Endothelial cell of umbilical vein (primary cell): Measurements from ENCODE around the gene PKNOX2. TPM values are rescaled to one million over a fixed set of nuclear protein-coding genes. Genes with fewer than 3 reads are reported as not detected.

Source experiments
- BruUV-seq: library from RNA; stranded (reverse); fragments of 400-500 nt; replicated peaks from 2 replicates; lab custom pipeline; 2021; lab: Mats Ljungman, UMichigan
- CTCF ChIA-PET: fragments of 300-600, 350-600 bp; sonication (Branson Sonifier 250); formaldehyde crosslinking; loops from one replicate; lab custom pipeline; 2021; ENCODE audit warnings: antibody characterized with exemption, inconsistent platforms; lab: Charles Lee
- POLR2A ChIA-PET: fragments of 300-600, 350-600 bp; sonication (Branson Sonifier 250); formaldehyde crosslinking; loops from one replicate; lab custom pipeline; 2021; ENCODE audit warnings: antibody characterized with exemption, inconsistent platforms; lab: Charles Lee
- DNase-seq: peaks from one replicate; pipeline ENCODE4 v3.0.0-alpha.2; 2011; ENCODE audit warnings: low read depth, low spot score
- FAIRE-seq: peaks from 2 replicates; lab custom pipeline; 2011; peaks lifted over from hg19 to GRCh38; lab: Jason Lieb, UNC
- H2AFZ ChIP-seq: 2 replicates; pipeline ENCODE4 v1.6.0; 2012; ENCODE audit warnings: low read depth, low read length, control low read depth, inconsistent platforms
- H3K27ac ChIP-seq: 2 replicates; pipeline ENCODE4 v1.5.1; 2011; ENCODE audit warnings: low read depth, mild to moderate bottlenecking, control low read depth, low read length, moderate library complexity; ENCODE audit not compliant: insufficient read depth
- H3K27me3 ChIP-seq, 2 experiments: 2 replicates each; pipeline versions ENCODE4 v1.6.0 to v1.6.1; 2011; ENCODE audit warnings: low read length in 2 of 2, mixed read lengths in 1 of 2; ENCODE audit not compliant: control insufficient read depth in 2 of 2, insufficient read depth in 2 of 2
- H3K36me3 ChIP-seq, 2 experiments: 2 replicates in 1 of 2; 3 replicates in 1 of 2; pipeline ENCODE4 v1.5.1; 2011; ENCODE audit warnings: low read length in 2 of 2, mild to moderate bottlenecking in 1 of 2, moderate library complexity in 1 of 2; ENCODE audit not compliant: control insufficient read depth in 2 of 2, insufficient read depth in 2 of 2; ENCODE audit errors: extremely low read depth in 1 of 2
- H3K4me1 ChIP-seq: 3 replicates; pipeline ENCODE4 v1.5.1; 2011; ENCODE audit warnings: mild to moderate bottlenecking, low read length; ENCODE audit not compliant: control insufficient read depth, insufficient read depth; ENCODE audit errors: extremely low read depth
- H3K4me2 ChIP-seq: 2 replicates; pipeline ENCODE4 v1.6.1; 2011; ENCODE audit warnings: low read length, control low read depth, mixed read lengths; ENCODE audit not compliant: insufficient read depth
- H3K4me3 ChIP-seq, 3 experiments: fragments of 200-600 bp in 1 of 3; sonication (generic), shearing (Covaris generic) in 1 of 3; replicated peaks in 1 of 3; 2 replicates each; pipeline ENCODE4 v1.5.1; 2011 to 2016; ENCODE audit warnings: control low read depth in 3 of 3, low read length in 3 of 3, mild to moderate bottlenecking in 2 of 3, inconsistent platforms in 1 of 3, low read depth in 1 of 3, moderate library complexity in 1 of 3; ENCODE audit not compliant: insufficient read depth in 1 of 3
- H3K79me2 ChIP-seq: 2 replicates; pipeline ENCODE4 v1.6.0; 2012; ENCODE audit warnings: low read length, inconsistent platforms; ENCODE audit not compliant: control insufficient read depth, insufficient read depth
- H3K9ac ChIP-seq: replicated peaks from 2 replicates; pipeline ENCODE3; 2011; ENCODE audit warnings: low read length, control low read depth; ENCODE audit not compliant: insufficient read depth; ENCODE audit errors: extremely low read depth
- H3K9me1 ChIP-seq: replicated peaks from 3 replicates; pipeline ENCODE4 v1.6.0; 2011; ENCODE audit warnings: mild to moderate bottlenecking, low read length; ENCODE audit not compliant: control insufficient read depth, insufficient read depth; ENCODE audit errors: extremely low read depth
- H3K9me3 ChIP-seq: replicated peaks from 2 replicates; pipeline ENCODE4 v1.5.1; 2012; ENCODE audit warnings: low read length, inconsistent platforms; ENCODE audit not compliant: control insufficient read depth, insufficient read depth
- H4K20me1 ChIP-seq: replicated peaks from 2 replicates; pipeline ENCODE3; 2011; ENCODE audit warnings: mild to moderate bottlenecking, low read length; ENCODE audit not compliant: control insufficient read depth, insufficient read depth; ENCODE audit errors: extremely low read depth
- FOS ChIP-seq: IDR thresholded peaks from 2 replicates; pipeline ENCODE4 v1.6.1; 2011; ENCODE audit warnings: mild to moderate bottlenecking, low read length, moderate library complexity, borderline replicate concordance; ENCODE audit not compliant: insufficient read depth
- JUN ChIP-seq: IDR thresholded peaks from 2 replicates; pipeline ENCODE4 v1.6.1; 2011; ENCODE audit warnings: borderline replicate concordance, low read depth; ENCODE audit not compliant: insufficient read length, insufficient read depth
- MAX ChIP-seq: IDR thresholded peaks from 2 replicates; pipeline ENCODE4 v1.6.1; 2011; ENCODE audit not compliant: insufficient read depth, insufficient read length
- MYC ChIP-seq: IDR thresholded peaks from one replicate; pipeline ENCODE4 v1.6.1; 2011; ENCODE audit warnings: mild to moderate bottlenecking, low read depth, low read length
- POLR2A ChIP-seq: IDR thresholded peaks from 2 replicates; pipeline ENCODE4 v1.6.1; 2012; ENCODE audit warnings: low read depth, mild to moderate bottlenecking, control low read depth, low read length
- POLR2AphosphoS5 ChIP-seq: IDR thresholded peaks from 2 replicates; pipeline ENCODE4 v1.6.1; 2012; ENCODE audit warnings: low read depth, mild to moderate bottlenecking, control low read depth, low read length, moderate library complexity; ENCODE audit not compliant: insufficient read depth
- dilution Hi-C: fragments of 300-500 bp; cut with MboI; formaldehyde crosslinking; loops from one replicate; pipeline ENCODE4 v1.15.0; 2019; ENCODE audit warnings: low sequenced_read_pairs; ENCODE audit not compliant: extremely low pct_ligation_motif_present
- intact Hi-C: fragments of 100-400 bp; cut with micrococcal nuclease; formaldehyde crosslinking; loops from one replicate; pipeline ENCODE4 v1.10.0; 2022
- polyA plus RNA-seq, 4 experiments: library from polyadenylated mRNA; depleted of rRNA in 3 of 4; stranded (reverse) in 3 of 4; unstranded in 1 of 4; fragments of >200 nt; gene quantifications; 2 replicates each; pipeline versions ENCODE4 v1.2.1 to v1.2.3, GENCODE V29; 2011 to 2012; ENCODE audit warnings: missing spikeins in 1 of 4
- total RNA-seq: library from RNA; stranded (reverse); gene quantifications from 2 replicates; pipeline ENCODE4 v1.2.3, GENCODE V29; 2021
- TF ChIP-seq, protein P1 (sequence below), 2 donors: IDR thresholded peaks; 1 replicate in 1 of 2; 2 replicates in 1 of 2; pipeline ENCODE4 v1.5.1; 2011; ENCODE audit warnings: low read length in 2 of 2, mild to moderate bottlenecking in 2 of 2, moderate library complexity in 2 of 2, control low read depth in 1 of 2, inconsistent platforms in 1 of 2, low read depth in 1 of 2; ENCODE audit not compliant: insufficient read depth in 1 of 2; ENCODE audit errors: extremely low read depth in 1 of 2

Gene PKNOX2
- total and polyA plus RNA-seq, 2 donors (not counting 3 experiments of a cell fraction or from before 2014, with no cell fraction given), result 0.11 to 0.91 TPM

DNA sequence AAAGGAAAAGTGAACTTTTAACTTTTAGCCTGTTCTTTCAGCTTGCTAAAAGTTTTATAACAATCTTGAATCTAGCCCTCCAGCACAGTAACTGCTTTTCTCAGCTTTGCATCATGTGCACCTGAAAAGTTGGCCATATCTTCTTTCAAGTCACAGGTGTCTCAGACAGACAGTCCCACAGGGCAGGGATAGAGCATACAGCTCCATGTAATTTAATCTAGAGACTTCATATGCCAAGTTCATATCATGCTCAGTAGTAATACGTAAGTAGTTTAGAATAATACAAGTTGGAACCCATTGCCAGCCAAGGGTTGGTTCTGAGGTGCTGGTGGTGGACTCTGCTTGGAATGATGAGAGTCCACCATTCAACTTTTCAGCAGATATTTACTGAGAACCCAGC lies 68.6 kb downstream of the PKNOX2 start:
- Histone ChIP-seq H3K79me2 (no peaks in the 10 kb centered on the region), H3K9ac (no peak overlapping the region), H3K27me3 (peaks cover 2 to 4% of the 10 kb centered on the region in 2 experiments), H3K4me3 (no peak overlapping the region), H4K20me1 (no peaks in the 10 kb centered on the region), H3K9me1 (no peaks in the 10 kb centered on the region), H3K4me2 (no peak overlapping the region), H3K9me3 (no peaks in the 10 kb centered on the region), H3K27ac (no peak overlapping the region), H3K36me3 (no peaks in the 10 kb centered on the region), H2AFZ (no peak overlapping the region), H3K4me1 (no peaks in the 10 kb centered on the region)
- ChIA-PET POLR2A (no interaction called here), CTCF (no interaction called here)
- intact Hi-C loops (no loop called here), dilution Hi-C loops (no loop called here)
- FAIRE-seq, result no peak
- no TSS peak for BruUV-seq
- DNase-seq, result no peak
- TF ChIP-seq, protein P1, sequence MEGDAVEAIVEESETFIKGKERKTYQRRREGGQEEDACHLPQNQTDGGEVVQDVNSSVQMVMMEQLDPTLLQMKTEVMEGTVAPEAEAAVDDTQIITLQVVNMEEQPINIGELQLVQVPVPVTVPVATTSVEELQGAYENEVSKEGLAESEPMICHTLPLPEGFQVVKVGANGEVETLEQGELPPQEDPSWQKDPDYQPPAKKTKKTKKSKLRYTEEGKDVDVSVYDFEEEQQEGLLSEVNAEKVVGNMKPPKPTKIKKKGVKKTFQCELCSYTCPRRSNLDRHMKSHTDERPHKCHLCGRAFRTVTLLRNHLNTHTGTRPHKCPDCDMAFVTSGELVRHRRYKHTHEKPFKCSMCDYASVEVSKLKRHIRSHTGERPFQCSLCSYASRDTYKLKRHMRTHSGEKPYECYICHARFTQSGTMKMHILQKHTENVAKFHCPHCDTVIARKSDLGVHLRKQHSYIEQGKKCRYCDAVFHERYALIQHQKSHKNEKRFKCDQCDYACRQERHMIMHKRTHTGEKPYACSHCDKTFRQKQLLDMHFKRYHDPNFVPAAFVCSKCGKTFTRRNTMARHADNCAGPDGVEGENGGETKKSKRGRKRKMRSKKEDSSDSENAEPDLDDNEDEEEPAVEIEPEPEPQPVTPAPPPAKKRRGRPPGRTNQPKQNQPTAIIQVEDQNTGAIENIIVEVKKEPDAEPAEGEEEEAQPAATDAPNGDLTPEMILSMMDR (IDR thresholded peaks at IDR 0.05; ENCODE audit: extremely low read depth in 1 of 2, insufficient read depth in 1 of 2, low read depth in 1 of 2, low read length in 2 of 2), result no peak
- TF ChIP-seq FOS (no peak), MAX (no peak), JUN (no peak), MYC (no peak), POLR2AphosphoS5 (no peak), POLR2A (no peak)
